Motor neuron (in vitro differentiated cells): ENCODE measurements around the gene BOC. TPM values are rescaled to one million over a fixed set of nuclear protein-coding genes. Genes with fewer than 3 reads are reported as not detected.

Source experiments
- ATAC-seq, 8 experiments: fragments of 200-7000 bp; cut with Tn5 transposase; replicated peaks in 6 of 8; 2 replicates each; pipeline ENCODE4 v1.8.0; 2021; ENCODE audit warnings: mild to moderate bottlenecking in 8 of 8, moderate library complexity in 8 of 8
- H3K27ac ChIP-seq, 2 donors: fragments of 250-450 bp; sonication (Bioruptor Pico); 2 replicates each; pipeline ENCODE4 v1.9.0; 2021; ENCODE audit warnings: antibody characterized with exemption in 2 of 2, mild to moderate bottlenecking in 2 of 2, moderate library complexity in 1 of 2
- H3K4me1 ChIP-seq, 2 donors: fragments of 250-450 bp; sonication (Bioruptor Pico); replicated peaks in 1 of 2; 2 replicates each; pipeline ENCODE4 v1.6.1; 2021; ENCODE audit warnings: antibody characterized with exemption in 2 of 2, mild to moderate bottlenecking in 2 of 2, moderate library complexity in 1 of 2
- H3K4me3 ChIP-seq, 5 donors: fragments of 250-450 bp; sonication (Bioruptor Pico); 2 replicates each; pipeline ENCODE4 v1.9.0; 2021; ENCODE audit warnings: antibody characterized with exemption in 5 of 5, mild to moderate bottlenecking in 5 of 5, moderate library complexity in 4 of 5
- WGBS, 10 experiments: fragments of 450-650 bp; shearing (Covaris generic); methylation state at CpG; one replicate each; pipeline ENCODE4 v1.0.0; 2022; 5-methylcytosine and 5-hydroxymethylcytosine counted together
- in situ Hi-C, 9 experiments: fragments of 400-800 bp; cut with MboI; loops; one replicate each; pipeline ENCODE4 v1.15.0; 2021; ENCODE audit warnings: low sequenced_read_pairs in 9 of 9, low pct_unique_long_range_greater_than_20kb in 2 of 9; ENCODE audit not compliant: unreplicated experiment in 9 of 9
- total RNA-seq, 8 experiments: library from RNA; unstranded; fragments of 300-600 nt; gene quantifications; 2 replicates each; pipeline versions ENCODE4 v1.2.3 to v1.2.4, GENCODE V29; 2022

Gene BOC
- total RNA-seq, 8 experiments from 2014 or later, result 3.5 to 36.1 (median 12.2) TPM

DNA sequence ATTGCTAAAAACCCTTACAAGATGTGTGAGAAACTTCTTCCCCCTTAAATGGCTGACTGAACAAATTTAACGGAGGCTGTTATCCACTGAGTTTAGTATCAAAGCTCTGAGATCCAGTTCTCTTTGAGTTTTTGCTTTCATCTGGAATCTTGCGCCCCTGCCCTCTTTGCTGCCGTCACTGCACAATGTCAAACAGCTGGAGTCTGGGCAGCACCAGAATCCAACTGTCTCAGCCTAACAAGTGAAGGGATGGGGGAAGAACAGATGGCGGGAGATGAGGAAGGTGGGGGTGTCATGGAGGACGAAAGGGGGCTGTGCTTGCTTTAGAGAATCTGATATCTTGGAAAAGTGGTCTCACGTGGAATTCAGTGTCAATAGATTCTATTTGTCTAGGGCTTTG, 7.0 kb upstream of the BOC start:
- no peak overlapping the region for H3K4me3 ChIP-seq
- H3K4me1 ChIP-seq, result no peaks in the 10 kb centered on the region
- 14 to 88% (median 76%) methylated on average over 1 to 5 of the region's 6 CpGs; no CpG with 5 or more reads in 4 of the 10 experiments for WGBS, 10 experiments
- no peak for ATAC-seq
- H3K27ac ChIP-seq, result no peak overlapping the region
- in situ Hi-C loops, result no loop called here

DNA sequence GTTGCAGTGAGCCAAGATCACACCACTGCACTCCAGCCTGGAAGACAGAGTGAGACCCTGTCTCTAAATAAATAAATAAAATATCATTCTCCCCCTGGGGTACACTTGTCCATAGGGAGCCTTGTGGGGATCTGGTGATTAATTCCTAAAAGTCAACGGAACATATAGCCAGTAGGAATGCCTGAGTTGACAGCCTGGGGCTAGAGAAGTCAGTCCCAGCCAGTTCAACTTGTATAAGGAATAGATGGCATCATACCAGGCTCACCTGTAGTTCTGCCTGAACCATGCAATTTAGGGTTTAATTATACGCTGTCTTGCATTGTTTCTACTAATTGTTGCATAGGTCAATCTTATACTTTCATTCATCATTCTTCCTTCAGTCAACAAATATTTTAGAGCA, 5.9 kb upstream of the BOC start:
- no peak overlapping the region for H3K27ac ChIP-seq
- WGBS, 10 experiments, result 64 to 100% (median 91%) methylated on average over 1 to 2 of the region's 2 CpGs; no CpG with 5 or more reads in 2 of the 10 experiments
- H3K4me3 ChIP-seq, result no peak overlapping the region
- peaks cover 0 to 3% of the 10 kb centered on the region in 2 donors for H3K4me1 ChIP-seq
- ATAC-seq, result no peak
- in situ Hi-C loops, result no loop called here

DNA sequence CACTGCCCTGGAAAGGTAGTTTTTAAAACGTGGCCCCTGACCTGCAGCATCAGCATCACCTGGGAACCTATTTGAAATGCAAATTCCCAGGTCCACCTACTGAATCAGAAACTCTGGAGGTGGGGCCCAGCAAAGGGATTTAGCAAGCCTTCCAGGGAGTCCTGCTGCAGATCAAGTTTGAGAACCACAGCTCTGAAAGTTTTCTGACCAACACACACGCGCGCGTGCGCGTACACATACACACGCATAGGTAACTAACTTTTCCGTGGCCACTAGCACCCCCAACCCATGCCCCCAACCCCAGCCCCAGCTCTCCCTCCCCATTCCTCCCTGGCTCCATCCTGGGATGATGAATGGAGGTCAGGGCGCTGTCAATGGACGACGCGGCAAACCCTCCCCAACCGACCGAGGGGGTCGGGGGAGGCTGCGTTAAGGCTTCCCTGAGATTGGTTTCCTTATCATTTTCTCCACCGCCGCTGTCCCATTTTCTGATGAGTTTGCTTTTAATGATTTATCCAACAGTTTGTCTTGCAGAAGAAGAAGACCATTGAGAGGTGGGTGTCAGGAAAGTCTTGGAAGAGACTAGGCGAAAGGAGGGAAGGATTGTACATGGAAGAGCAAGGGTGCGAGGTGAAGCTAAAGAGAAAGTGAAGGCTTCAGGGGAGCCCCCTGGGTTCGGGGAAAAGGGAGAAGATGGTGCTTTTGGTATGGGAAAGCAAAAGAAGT, 590 bp upstream of the BOC start:
- 0 to 20% (median 4%) methylated on average over 1 to 8 of the region's 22 CpGs; no CpG with 5 or more reads in 4 of the 10 experiments for WGBS, 10 experiments
- Histone ChIP-seq H3K4me3 (peak overlapping the region; percentile 44 to 84 (median 49)), H3K27ac (peak overlapping the region in 1 of 2 donors; percentile 0), H3K4me1 (peaks cover 12 to 23% of the 10 kb centered on the region in 2 donors)
- in situ Hi-C loops, result no loop called here
- peak in 7 of 8 experiments; percentile 3 to 35 (median 12) for ATAC-seq

DNA sequence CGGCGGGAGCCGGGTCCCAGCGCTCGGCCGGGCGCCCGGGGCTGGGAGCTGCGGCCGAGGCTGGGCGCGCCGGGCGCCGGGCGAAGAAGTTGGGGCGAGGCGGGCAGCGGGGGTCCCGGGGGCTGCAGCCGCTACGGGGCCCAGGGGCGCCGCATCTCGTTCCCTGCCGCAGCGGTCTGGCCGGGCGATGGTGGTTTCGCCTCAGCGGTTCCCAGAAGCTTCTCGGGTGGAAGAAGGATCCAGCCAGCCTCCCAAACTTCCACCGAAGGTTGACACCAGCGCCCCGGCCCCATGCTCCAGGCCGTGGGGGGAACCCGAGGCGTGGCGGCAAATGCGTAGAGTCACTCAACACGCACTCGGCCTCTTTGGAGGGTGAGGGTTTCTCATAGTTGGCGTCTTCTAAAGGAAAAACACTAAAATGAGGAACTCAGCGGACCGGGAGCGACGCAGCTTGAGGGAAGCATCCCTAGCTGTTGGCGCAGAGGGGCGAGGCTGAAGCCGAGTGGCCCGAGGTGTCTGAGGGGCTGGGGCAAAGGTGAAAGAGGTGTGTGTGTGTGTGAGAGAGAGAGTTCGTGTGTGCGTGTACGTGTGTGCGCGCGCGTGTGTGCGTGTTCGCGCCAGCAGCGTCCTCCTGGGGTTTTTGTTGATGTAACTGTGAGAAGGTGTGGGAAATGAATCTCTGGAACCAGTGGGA, 940 bp downstream of the BOC start:
- H3K27ac ChIP-seq, result peak overlapping the region; percentile 4 to 67
- WGBS, 10 experiments, result 0 to 2% (median 0%) methylated on average over 1 to 17 of the region's 62 CpGs; no CpG with 5 or more reads in 3 of the 10 experiments
- peaks cover 12 to 23% of the 10 kb centered on the region in 2 donors for H3K4me1 ChIP-seq
- H3K4me3 ChIP-seq, result peak overlapping the region; percentile 44 to 84 (median 49)
- in situ Hi-C loops, result no loop called here
- ATAC-seq, result peak; percentile 24 to 56 (median 48)

DNA sequence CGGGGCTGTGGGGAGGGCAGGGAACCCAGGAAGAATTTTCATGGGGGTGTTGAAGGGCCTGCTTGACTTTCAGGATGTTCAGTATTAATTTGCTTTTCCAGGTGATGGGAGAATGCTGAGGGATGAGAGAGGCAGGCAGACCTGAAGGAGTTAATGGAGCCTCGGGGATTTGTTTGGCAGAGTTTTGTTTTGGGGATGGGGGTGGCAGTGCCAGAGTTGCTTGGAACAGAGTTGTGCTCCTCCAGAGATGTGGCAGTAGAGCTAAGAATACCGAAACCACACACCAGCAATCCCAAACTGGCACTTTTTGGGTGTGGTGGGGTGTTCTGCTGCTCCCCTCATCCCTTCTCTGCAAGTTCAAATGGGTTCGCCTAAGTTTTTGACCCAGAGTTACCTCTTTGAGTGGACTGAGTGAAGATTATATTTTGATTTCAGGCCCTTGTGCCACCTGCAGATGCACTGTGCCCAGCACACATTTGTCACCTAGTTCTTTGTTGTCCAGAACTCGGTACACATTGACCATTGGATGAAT, 1.6 kb downstream of the BOC start:
- ATAC-seq, result no peak

DNA sequence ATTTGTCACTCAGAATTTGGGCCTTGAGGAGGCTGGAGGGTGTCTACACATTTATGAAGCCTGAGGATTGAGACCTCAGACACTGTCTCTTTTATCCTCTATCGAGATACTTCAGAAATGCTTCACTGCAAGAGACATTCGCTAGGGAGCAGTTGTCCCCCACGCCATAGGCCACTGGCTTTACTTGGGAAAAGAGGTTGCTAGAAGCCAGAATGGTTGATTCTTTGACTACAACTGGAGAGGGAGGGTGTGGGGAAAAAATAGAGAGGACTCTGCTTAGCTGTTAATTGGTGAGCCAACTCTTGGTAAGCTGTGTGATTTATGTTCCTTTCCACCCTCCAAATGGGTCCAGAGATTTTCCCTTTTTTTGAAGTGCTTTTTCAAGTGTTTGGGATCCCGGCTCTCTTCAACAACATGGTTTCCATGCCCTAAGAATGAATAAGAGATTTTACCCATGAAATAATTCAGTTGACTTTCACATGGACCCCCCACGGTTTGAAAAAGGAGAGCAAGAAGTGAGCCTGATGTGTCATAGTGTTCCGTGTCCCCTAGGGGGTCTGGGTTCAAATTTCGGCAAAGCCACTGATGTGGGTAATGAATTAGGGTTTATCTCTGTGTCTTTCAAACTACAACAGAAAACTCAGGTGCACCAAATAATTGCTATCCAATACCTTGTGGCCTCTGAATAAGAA, 2.7 kb downstream of the BOC start:
- peak overlapping the region in 2 of 5 donors; percentile 47 to 49 for H3K4me3 ChIP-seq
- no peak overlapping the region for H3K27ac ChIP-seq
- in situ Hi-C loops, result no loop called here
- WGBS, 10 experiments, result 6 to 54% (median 36%) methylated on average over 2 to 7 of the region's 7 CpGs
- H3K4me1 ChIP-seq, result peaks cover 12 to 23% of the 10 kb centered on the region in 2 donors
- no peak for ATAC-seq

More for the DNA sequence above, 1.6 kb downstream of the BOC start:
- Histone ChIP-seq H3K4me1 (peaks cover 12 to 23% of the 10 kb centered on the region in 2 donors), H3K4me3 (peak overlapping the region; percentile 44 to 84 (median 49)), H3K27ac (no peak overlapping the region)
- WGBS, 10 experiments, result 0 to 60% (median 15%) methylated on average over 1 to 4 of the region's 5 CpGs; no CpG with 5 or more reads in 3 of the 10 experiments
- in situ Hi-C loops, result no loop called here

DNA sequence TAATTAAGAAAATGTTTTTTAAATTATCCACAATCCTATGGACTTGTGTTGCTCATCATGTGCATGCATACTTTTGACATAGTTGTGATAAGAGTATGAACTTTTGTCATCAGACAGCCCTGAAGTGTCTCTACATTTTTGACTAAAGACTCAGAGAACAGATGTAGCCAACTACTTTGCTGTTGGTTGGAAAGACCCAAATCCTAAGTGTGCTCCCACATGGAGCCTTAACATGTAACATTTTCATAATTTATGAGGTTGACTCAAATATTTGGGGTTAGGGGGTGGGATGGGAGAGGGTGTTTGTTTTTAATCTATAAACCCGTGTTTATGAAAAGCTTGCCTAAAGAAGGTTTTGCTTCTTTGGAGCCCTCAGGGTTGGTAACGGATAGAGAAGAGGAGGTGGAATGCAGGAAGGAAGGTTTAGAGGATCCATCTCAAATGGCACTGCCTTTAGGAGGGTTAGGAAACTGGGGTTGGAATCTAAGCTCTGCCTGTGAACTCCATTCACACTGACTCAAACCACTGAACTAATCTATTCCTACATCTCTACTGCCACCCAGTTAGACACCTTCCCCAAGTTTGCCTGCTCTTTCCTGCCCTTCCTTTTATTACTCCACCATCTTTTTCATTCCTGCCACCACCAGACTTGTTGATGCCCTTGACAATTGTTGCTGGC, 3.7 kb downstream of the BOC start:
- Histone ChIP-seq H3K27ac (no peak overlapping the region), H3K4me1 (peaks cover 12 to 23% of the 10 kb centered on the region in 2 donors), H3K4me3 (no peak overlapping the region)
- ATAC-seq, result no peak
- WGBS, 10 experiments, result 0 to 100% (median 87%) methylated on average over 1 to 2 of the region's 2 CpGs
- in situ Hi-C loops, result no loop called here

DNA sequence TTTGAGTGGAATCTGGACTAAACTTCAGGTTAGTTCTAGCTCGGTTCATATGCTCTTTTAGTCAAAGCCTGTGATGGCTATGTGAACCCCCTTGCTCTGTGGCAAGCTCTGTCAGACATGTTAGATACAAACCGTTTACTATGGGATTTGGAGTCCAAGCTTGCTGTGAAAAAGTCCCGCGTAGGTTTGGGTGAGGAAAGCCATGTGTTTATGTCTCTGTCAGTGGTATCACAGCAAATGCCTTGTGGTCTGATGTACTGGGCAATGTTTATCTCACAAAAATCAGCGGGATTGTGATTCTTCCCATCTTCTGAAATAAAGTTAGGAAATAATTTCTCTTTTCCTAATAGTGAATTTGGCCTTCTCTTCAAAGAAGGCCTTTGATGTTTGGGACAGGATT, 5.0 kb downstream of the BOC start:
- Histone ChIP-seq H3K4me1 (peaks cover 12 to 17% of the 10 kb centered on the region in 2 donors), H3K4me3 (no peak overlapping the region), H3K27ac (no peak overlapping the region)
- WGBS, 10 experiments, result 80 to 100% (median 86%) methylated on average over 1 to 5 of the region's 5 CpGs; no CpG with 5 or more reads in 2 of the 10 experiments
- in situ Hi-C loops, result no loop called here
- ATAC-seq, result no peak

DNA sequence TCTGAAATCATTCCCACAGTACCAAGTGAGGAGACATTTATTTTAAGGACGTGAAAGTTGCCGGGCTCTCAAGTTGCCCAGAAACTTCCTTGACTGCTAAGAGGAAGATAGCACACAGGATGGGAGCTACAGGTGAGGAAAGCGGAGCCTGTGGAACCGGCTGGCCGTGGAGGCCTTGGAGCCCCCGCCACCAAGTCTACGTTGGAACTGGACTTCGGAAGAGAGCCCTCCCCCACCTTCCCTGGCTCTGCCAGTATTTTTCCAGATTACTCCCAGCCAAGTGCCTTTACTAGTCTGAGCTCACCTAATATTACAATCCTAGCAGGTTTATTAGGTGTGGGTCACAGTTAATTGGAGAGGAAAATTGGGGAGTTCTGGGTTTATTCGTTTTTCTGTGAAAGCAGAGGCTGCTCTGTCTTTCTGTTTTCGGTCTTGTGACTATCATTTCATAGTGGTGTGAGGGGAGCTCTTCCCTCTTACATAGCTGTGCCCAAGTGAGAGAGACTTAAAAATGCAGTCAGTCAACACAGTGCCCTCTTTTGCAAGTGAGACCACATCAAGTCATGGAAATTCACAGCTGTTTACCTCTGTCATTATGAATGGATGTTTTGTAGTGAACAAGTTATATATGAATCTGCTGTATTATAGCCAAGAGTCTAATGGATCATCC, 6.8 kb downstream of the BOC start:
- no peak overlapping the region for H3K27ac ChIP-seq
- WGBS, 10 experiments, result 40 to 85% (median 80%) methylated on average over 1 to 10 of the region's 10 CpGs; no CpG with 5 or more reads in 1 of the 10 experiments
- H3K4me1 ChIP-seq, result peaks cover 16 to 25% of the 10 kb centered on the region in 2 donors
- ATAC-seq, result no peak
- in situ Hi-C loops, result no loop called here
- no peak overlapping the region for H3K4me3 ChIP-seq

DNA sequence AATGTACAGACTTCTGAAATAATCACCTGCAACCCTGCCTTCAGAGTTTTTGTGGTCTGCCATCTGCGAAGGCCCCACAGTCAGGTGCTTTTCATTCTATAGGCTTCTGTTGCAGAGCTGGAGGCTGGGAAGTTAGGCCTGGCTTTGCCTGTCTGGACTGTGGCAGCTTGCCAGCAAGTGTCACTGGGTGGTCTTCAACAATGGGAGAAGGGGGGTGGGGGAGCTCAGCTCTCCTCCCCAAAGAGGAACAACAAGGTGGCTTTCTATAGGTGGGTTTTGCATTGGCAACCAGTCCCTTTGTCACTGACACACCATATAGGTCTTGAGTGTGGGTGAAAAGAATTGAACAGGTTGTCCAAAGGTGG, 7.3 kb downstream of the BOC start:
- H3K27ac ChIP-seq, result no peak overlapping the region
- H3K4me3 ChIP-seq, result no peak overlapping the region
- WGBS, 10 experiments, result 60 to 100% (median 76%) methylated on average over 1 of the region's 1 CpG; no CpG with 5 or more reads in 4 of the 10 experiments
- peaks cover 17 to 25% of the 10 kb centered on the region in 2 donors for H3K4me1 ChIP-seq
- in situ Hi-C loops, result no loop called here
- ATAC-seq, result no peak

DNA sequence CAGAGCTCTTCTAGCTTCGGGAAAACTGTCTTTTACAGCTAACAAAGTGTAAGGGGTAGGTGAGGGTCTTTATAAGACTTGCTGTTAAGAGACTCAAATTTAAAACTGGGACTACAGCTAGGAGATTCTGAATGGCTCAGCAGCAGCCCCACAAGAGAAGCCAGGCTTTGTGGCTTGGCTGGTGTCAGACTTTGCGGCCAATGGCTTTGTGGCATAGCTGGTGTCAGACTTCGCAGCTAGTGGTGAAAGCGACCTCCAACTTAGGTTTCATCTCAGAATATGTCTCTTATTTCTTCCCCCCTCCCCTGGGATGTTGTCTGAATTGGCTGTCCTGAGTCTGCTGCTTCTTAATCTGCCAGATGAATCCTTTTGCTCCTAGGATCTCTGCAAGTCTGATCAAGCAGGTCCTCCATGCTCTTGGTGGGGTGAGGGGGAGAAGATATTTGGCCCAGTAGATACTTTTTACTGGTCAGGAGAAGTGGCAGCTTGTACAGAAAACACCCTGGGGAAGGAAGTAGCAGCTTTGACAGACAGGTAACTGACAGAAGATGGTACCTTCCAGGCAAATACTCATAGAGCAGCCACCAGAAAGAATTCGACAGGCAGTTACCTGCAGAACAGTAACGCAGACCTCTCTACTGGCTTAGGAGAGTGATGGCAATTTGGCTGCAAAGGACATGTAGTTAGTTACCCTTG, 8.4 kb downstream of the BOC start:
- Histone ChIP-seq H3K4me3 (no peak overlapping the region), H3K27ac (no peak overlapping the region), H3K4me1 (peaks cover 14 to 26% of the 10 kb centered on the region in 2 donors)
- ATAC-seq, result no peak
- WGBS, 10 experiments, result 50 to 100% (median 97%) methylated on average over 1 to 4 of the region's 6 CpGs; no CpG with 5 or more reads in 2 of the 10 experiments
- in situ Hi-C loops, result no loop called here
